Activated CD8-positive, alpha-beta memory T cell treated with anti-CD3 and anti-CD28 coated beads for 1 hour (primary cell): ENCODE results near the gene CPNE1.

Experiments used
- DNase-seq, 2 donors: peaks; one replicate each; pipeline ENCODE4 v3.0.0-alpha.2; 2020; ENCODE audit warnings: low read depth in 1 of 2; ENCODE audit errors: extremely low read depth in 1 of 2

CPNE1 gene

GRCh38 chr20:35621560-35621946 is 43.1 kb downstream of the CPNE1 start:
- DNase-seq = no peak

- DNase-seq = no peak
Observed at GRCh38 chr20:35620818-35621559, 43.7 kb downstream of the CPNE1 start.

- peak in 1 of 2 donors; percentile 58 for DNase-seq
Observed at GRCh38 chr20:35619196-35620095, 45.3 kb downstream of the CPNE1 start.

GRCh38 chr20:35618263-35619131 is 46.2 kb downstream of the CPNE1 start:
- no peak for DNase-seq

GRCh38 chr20:35617397-35618262 is 47.1 kb downstream of the CPNE1 start:
- DNase-seq = peak in 1 of 2 donors; percentile 16

- peak; percentile 12 to 100 for DNase-seq
Observed at GRCh38 chr20:35616465-35617396, 48.0 kb downstream of the CPNE1 start.

- DNase-seq = peak; percentile 83 to 100
Observed at GRCh38 chr20:35615667-35616464, 48.8 kb downstream of the CPNE1 start, which contains the start of gene SPAG4. SPAG4 (plus strand) TSS chr20:35615829; CDS start chr20:35616004, 175 bp downstream.

- no peak for DNase-seq
Observed at GRCh38 chr20:35611482-35611881, 53.2 kb downstream of the CPNE1 start.

GRCh38 chr20:35610833-35611427 is 53.8 kb downstream of the CPNE1 start:
- no peak for DNase-seq

- DNase-seq = no peak
Observed at GRCh38 chr20:35607003-35607735, 57.5 kb downstream of the CPNE1 start.

- no peak for DNase-seq
Observed at GRCh38 chr20:35606127-35606526, 58.6 kb downstream of the CPNE1 start.

- no peak for DNase-seq
Observed at GRCh38 chr20:35604449-35604747, 60.3 kb downstream of the CPNE1 start.

GRCh38 chr20:35603695-35604448 is 60.8 kb downstream of the CPNE1 start:
- DNase-seq = no peak

- no peak for DNase-seq
Observed at GRCh38 chr20:35602851-35603495, 61.7 kb downstream of the CPNE1 start.

- DNase-seq = no peak
Observed at GRCh38 chr20:35601990-35602389, 62.7 kb downstream of the CPNE1 start.
